Loucy (cell line): ENCODE results near the gene CAP2.
"Not testable (repeated sequence)": the region's sequence is repeated elsewhere in the genome, so short reads cannot be mapped to it uniquely, and the experiment has no call there.

Experiments
- H2AFZ ChIP-seq: fragments of 200-600 bp; sonication (generic); 2 replicates; pipeline ENCODE4 v1.6.0; 2016; ENCODE audit warnings: antibody characterized with exemption, mild to moderate bottlenecking, low read length, moderate library complexity
- H3F3A ChIP-seq: fragments of 200-600 bp; 2 replicates; pipeline ENCODE4 v1.6.0; 2016; ENCODE audit warnings: antibody characterized with exemption, low read depth, mild to moderate bottlenecking
- H3K27me3 ChIP-seq: fragments of 200-600 bp; sonication (generic); 2 replicates; pipeline ENCODE4 v1.6.1; 2014; ENCODE audit warnings: low read length, mild to moderate bottlenecking; ENCODE audit not compliant: insufficient read depth, poor library complexity, severe bottlenecking
- H3K36me3 ChIP-seq: fragments of 200-600 bp; sonication (generic); 2 replicates; pipeline ENCODE4 v1.6.1; 2016; ENCODE audit warnings: low read length; ENCODE audit not compliant: insufficient read depth
- H3K4me1 ChIP-seq: fragments of 200-600 bp; sonication (generic); 2 replicates; pipeline ENCODE4 v1.5.1; 2014; ENCODE audit warnings: low read length, mild to moderate bottlenecking; ENCODE audit not compliant: insufficient read depth, poor library complexity, severe bottlenecking
- H3K4me2 ChIP-seq: fragments of 200-600 bp; sonication (generic); 2 replicates; pipeline ENCODE4 v1.6.0; 2014; ENCODE audit warnings: antibody characterized with exemption, low read length, low read depth, mild to moderate bottlenecking; ENCODE audit not compliant: poor library complexity, severe bottlenecking
- H3K4me3 ChIP-seq: fragments of 200-600 bp; sonication (generic); 2 replicates; pipeline ENCODE4 v1.5.1; 2014; ENCODE audit warnings: low read length, mild to moderate bottlenecking, mixed read lengths; ENCODE audit not compliant: poor library complexity, severe bottlenecking
- H3K79me2 ChIP-seq: fragments of 200-600 bp; sonication (generic); 2 replicates; pipeline ENCODE4 v1.6.1; 2014; ENCODE audit warnings: low read length; ENCODE audit not compliant: insufficient read depth
- H3K9ac ChIP-seq: fragments of 200-600 bp; sonication (generic); 2 replicates; pipeline ENCODE4 v1.6.0; 2014; ENCODE audit warnings: mild to moderate bottlenecking, low read depth, low read length, moderate library complexity; ENCODE audit not compliant: poor library complexity, severe bottlenecking
- H3K9me2 ChIP-seq: fragments of 200-600 bp; sonication (generic); replicated peaks from 2 replicates; pipeline ENCODE4 v1.6.1; 2016; ENCODE audit warnings: low read depth, low read length, mixed read lengths
- H3K9me3 ChIP-seq: fragments of 200-600 bp; sonication (generic); 2 replicates; pipeline ENCODE4 v1.6.1; 2014; ENCODE audit warnings: mild to moderate bottlenecking, antibody characterized with exemption, low read length, low read depth; ENCODE audit not compliant: insufficient read depth
- H4K20me1 ChIP-seq: fragments of 200-600 bp; sonication (generic); 2 replicates; pipeline ENCODE4 v1.6.0; 2014; ENCODE audit warnings: antibody characterized with exemption, low read length, mild to moderate bottlenecking; ENCODE audit not compliant: insufficient read depth, poor library complexity, severe bottlenecking
- CTCF ChIP-seq: fragments of 200-600 bp; sonication (generic); conservative IDR thresholded peaks from 2 replicates; pipeline ENCODE4 v1.5.1; 2014; ENCODE audit warnings: mild to moderate bottlenecking, antibody characterized with exemption, low read length
- EZH2phosphoT487 ChIP-seq: fragments of 200-600 bp; IDR thresholded peaks from 2 replicates; pipeline ENCODE4 v1.6.1; 2018; ENCODE audit warnings: antibody characterized with exemption, mild to moderate bottlenecking, moderate library complexity, borderline replicate concordance

The CAP2 gene

GRCh38 chr6:17397764-17398194 is 4.4 kb downstream of the CAP2 start:
- no peaks in the 10 kb centered on the region for H3K79me2 ChIP-seq
- no peak overlapping the region for H3K4me2 ChIP-seq
- TF ChIP-seq EZH2phosphoT487 (no peak), CTCF (no peak)
- no peaks in the 10 kb centered on the region for H3K9me3 ChIP-seq
- H3K4me1 ChIP-seq = no peaks in the 10 kb centered on the region
- H2AFZ ChIP-seq = no peak overlapping the region
- H3K27me3 ChIP-seq = no peaks in the 10 kb centered on the region
- H3K36me3 ChIP-seq = no peaks in the 10 kb centered on the region
- no peaks in the 10 kb centered on the region for H3K9me2 ChIP-seq
- no peak overlapping the region for H3K9ac ChIP-seq
- no peaks in the 10 kb centered on the region for H4K20me1 ChIP-seq
- no peak overlapping the region for H3K4me3 ChIP-seq
- no peaks in the 10 kb centered on the region for H3F3A ChIP-seq

- not testable (repeated sequence) for H3K9me2 ChIP-seq, H3K4me1 ChIP-seq, H3K36me3 ChIP-seq, H2AFZ ChIP-seq, H3K4me3 ChIP-seq, H3K9ac ChIP-seq, H4K20me1 ChIP-seq, H3K9me3 ChIP-seq, H3K79me2 ChIP-seq, H3F3A ChIP-seq, H3K4me2 ChIP-seq, H3K27me3 ChIP-seq
Measured at GRCh38 chr6:17405181-17405943, 12.0 kb downstream of the CAP2 start.

GRCh38 chr6:17405944-17406245 is 12.5 kb downstream of the CAP2 start:
- Histone ChIP-seq H3K9me2 (no peaks in the 10 kb centered on the region), H3K4me3 (no peak overlapping the region), H3K79me2 (no peaks in the 10 kb centered on the region), H3K4me2 (no peak overlapping the region), H3F3A (no peaks in the 10 kb centered on the region), H3K36me3 (no peaks in the 10 kb centered on the region), H3K9ac (no peak overlapping the region), H3K4me1 (no peaks in the 10 kb centered on the region), H2AFZ (no peak overlapping the region), H4K20me1 (no peaks in the 10 kb centered on the region), H3K9me3 (no peaks in the 10 kb centered on the region), H3K27me3 (no peaks in the 10 kb centered on the region)
- TF ChIP-seq CTCF (no peak), EZH2phosphoT487 (no peak)

- no peaks in the 10 kb centered on the region for H3K36me3 ChIP-seq
- H4K20me1 ChIP-seq = no peaks in the 10 kb centered on the region
- no peaks in the 10 kb centered on the region for H3K9me2 ChIP-seq
- no peak overlapping the region for H3K9ac ChIP-seq
- no peaks in the 10 kb centered on the region for H3K79me2 ChIP-seq
- H3K4me1 ChIP-seq = no peaks in the 10 kb centered on the region
- no peaks in the 10 kb centered on the region for H3K9me3 ChIP-seq
- H3K4me3 ChIP-seq = no peak overlapping the region
- no peaks in the 10 kb centered on the region for H3K27me3 ChIP-seq
- TF ChIP-seq EZH2phosphoT487 (no peak), CTCF (no peak)
- H2AFZ ChIP-seq = no peak overlapping the region
- H3F3A ChIP-seq = no peaks in the 10 kb centered on the region
- H3K4me2 ChIP-seq = no peak overlapping the region
Measured at GRCh38 chr6:17408081-17408480, 14.7 kb downstream of the CAP2 start.
